Measurements from ENCODE around the gene UNC13B. TPM values are rescaled to one million over a fixed set of nuclear protein-coding genes. Genes with fewer than 3 reads are reported as not detected.

The UNC13B gene
- total RNA-seq, 1 donor from 2014 or later = 31.0 TPM

- Mint-ChIP-seq H3K4me3 (peak within 1 kb of the TSS; percentile 95), H3K27ac (peak within 1 kb of the TSS; percentile 93), H3K4me1 (peaks cover 41% of the 10 kb centered on the region), H3K27me3 (ENCODE audit: low read depth) (no peaks in the 10 kb centered on the region), H3K9me3 (no peaks in the 10 kb centered on the region), H3K36me3 (peaks cover 4% of the 10 kb centered on the region)
- no peak for TF ChIP-seq CTCF (IDR thresholded peaks at IDR 0.05; ENCODE audit: unreplicated experiment)
- DNase-seq (ENCODE audit: low spot score in 2 of 2, unreplicated experiment in 2 of 2) = peak; percentile 95 to 98
These were observed 45.9 kb upstream of the UNC13B start, which contains the start of gene ATOSB for GRCh38 chr9:35115680-35116538. ATOSB (minus strand) TSS chr9:35115862; CDS start chr9:35108274, 7,588 bp downstream.

GRCh38 chr9:35116539-35116897 lies 45.3 kb upstream of the UNC13B start:
- H3K27ac Mint-ChIP-seq = peak overlapping the region; percentile 93
- TF ChIP-seq CTCF (IDR thresholded peaks at IDR 0.05; ENCODE audit: unreplicated experiment) = no peak
- peak overlapping the region; percentile 95 for H3K4me3 Mint-ChIP-seq
- H3K4me1 Mint-ChIP-seq = peaks cover 38% of the 10 kb centered on the region
- H3K9me3 Mint-ChIP-seq = no peaks in the 10 kb centered on the region
- peaks cover 4% of the 10 kb centered on the region for H3K36me3 Mint-ChIP-seq
- DNase-seq (ENCODE audit: low spot score in 2 of 2, unreplicated experiment in 2 of 2) = no peak
- no peaks in the 10 kb centered on the region for H3K27me3 Mint-ChIP-seq (ENCODE audit: low read depth)

GRCh38 chr9:35116898-35117551 lies 44.8 kb upstream of the UNC13B start:
- Mint-ChIP-seq H3K27ac (peak overlapping the region; percentile 93), H3K27me3 (ENCODE audit: low read depth) (no peaks in the 10 kb centered on the region), H3K4me3 (peak overlapping the region; percentile 95), H3K9me3 (no peaks in the 10 kb centered on the region), H3K4me1 (peaks cover 33% of the 10 kb centered on the region), H3K36me3 (peaks cover 4% of the 10 kb centered on the region)
- peak; percentile 76 for TF ChIP-seq CTCF (IDR thresholded peaks at IDR 0.05; ENCODE audit: unreplicated experiment)
- DNase-seq (ENCODE audit: low spot score in 2 of 2, unreplicated experiment in 2 of 2) = peak; percentile 78 to 87

- no peak for TF ChIP-seq CTCF (IDR thresholded peaks at IDR 0.05; ENCODE audit: unreplicated experiment)
- no peak for DNase-seq (ENCODE audit: low spot score in 2 of 2, unreplicated experiment in 2 of 2)
- no peak overlapping the region for H3K4me3 Mint-ChIP-seq
- peaks cover 1% of the 10 kb centered on the region for H3K27me3 Mint-ChIP-seq (ENCODE audit: low read depth)
- no peak overlapping the region for H3K27ac Mint-ChIP-seq
- H3K36me3 Mint-ChIP-seq = peaks cover 2% of the 10 kb centered on the region
- H3K9me3 Mint-ChIP-seq = peaks cover 20% of the 10 kb centered on the region
- peaks cover 5% of the 10 kb centered on the region for H3K4me1 Mint-ChIP-seq
These were observed 26.9 kb upstream of the UNC13B start for GRCh38 chr9:35134920-35135319.

- no peak for DNase-seq (ENCODE audit: low spot score in 2 of 2, unreplicated experiment in 2 of 2)
- Mint-ChIP-seq H3K36me3 (peaks cover 2% of the 10 kb centered on the region), H3K27me3 (ENCODE audit: low read depth) (peaks cover 1% of the 10 kb centered on the region), H3K4me3 (no peak overlapping the region), H3K27ac (no peak overlapping the region), H3K9me3 (peaks cover 26% of the 10 kb centered on the region), H3K4me1 (peaks cover 5% of the 10 kb centered on the region)
- TF ChIP-seq CTCF (IDR thresholded peaks at IDR 0.05; ENCODE audit: unreplicated experiment) = no peak
These were observed 25.8 kb upstream of the UNC13B start for GRCh38 chr9:35135988-35136387.

Measured in mesothelial cell of epicardium (in vitro differentiated cells).